Thoracic aorta (tissue), 2 donors: Measurements from ENCODE around the gene VAPB. TPM values are rescaled to one million over a fixed set of nuclear protein-coding genes. Genes with fewer than 3 reads are reported as not detected.

ENCODE experiments used
- ATAC-seq: fragments of 150-250 bp; one replicate; pipeline ENCODE4 v1.8.0; 2017; ENCODE audit warnings: low read depth; ENCODE audit not compliant: insufficient number of reproducible peaks, low FRiP score
- DNase-seq: peaks from one replicate; pipeline ENCODE4 v3.0.0-alpha.2; 2020; ENCODE audit warnings: low spot score
- H3K27ac ChIP-seq, 2 donors: fragments of 200-600 bp; sonication (generic); 1 replicate in 1 of 2; 2 replicates in 1 of 2; pipeline ENCODE4 v1.5.1; 2016; ENCODE audit warnings: mild to moderate bottlenecking in 2 of 2, moderate library complexity in 2 of 2
- H3K27me3 ChIP-seq: fragments of 200-600 bp; sonication (generic); replicated peaks from 2 replicates; pipeline ENCODE4 v1.6.0; 2016; ENCODE audit warnings: mild to moderate bottlenecking; ENCODE audit not compliant: insufficient read depth
- H3K36me3 ChIP-seq: fragments of 200-600 bp; sonication (generic); one replicate; pipeline ENCODE4 v1.5.1; 2016
- H3K4me1 ChIP-seq, 2 donors: fragments of 200-600 bp; sonication (generic); 1 replicate in 1 of 2; 2 replicates in 1 of 2; pipeline versions ENCODE4 v1.5.1 to v1.6.0; 2016; ENCODE audit warnings: low read depth in 2 of 2, mild to moderate bottlenecking in 1 of 2; ENCODE audit not compliant: control insufficient read depth in 1 of 2
- H3K4me3 ChIP-seq: fragments of 200-600 bp; sonication (generic); 2 replicates; pipeline ENCODE4 v1.5.1; 2016; ENCODE audit warnings: mild to moderate bottlenecking
- H3K9me3 ChIP-seq: fragments of 200-600 bp; sonication (generic); 2 replicates; pipeline ENCODE4 v1.5.1; 2016
- total RNA-seq, 2 donors: library from RNA; depleted of rRNA; stranded (reverse); fragments of >200 nt; gene quantifications; one replicate each; pipeline versions ENCODE4 v1.1.0 to v1.2.3, GENCODE V29; 2016
- TF ChIP-seq, protein P1 (sequence below): fragments of 200-600 bp; sonication (generic); IDR thresholded peaks from one replicate; pipeline ENCODE4 v1.5.1; 2019; ENCODE audit warnings: antibody characterized with exemption

VAPB gene
- total RNA-seq, 2 donors from 2014 or later: 21.5 to 32.8 TPM

DNA sequence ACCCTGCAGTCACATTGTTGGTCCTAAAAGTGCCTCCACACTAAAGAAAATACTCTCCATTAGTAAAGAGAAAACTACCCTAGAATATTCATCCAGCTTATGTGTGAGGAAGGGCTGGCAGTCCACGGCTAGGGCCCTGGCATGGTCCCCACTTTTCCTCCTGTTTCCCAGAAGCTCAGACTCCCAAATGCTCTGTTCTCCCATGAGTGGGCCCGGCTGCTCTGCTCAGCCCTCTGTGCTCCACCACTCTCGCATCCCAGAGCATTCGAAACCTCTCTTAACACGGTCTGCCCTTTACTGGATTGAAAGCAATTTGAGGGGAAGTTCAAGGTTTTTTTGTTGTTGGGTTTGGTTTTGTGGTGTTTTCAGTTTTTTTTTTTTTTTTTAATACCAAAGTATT is 64.4 kb downstream of the VAPB start:
- Histone ChIP-seq H3K27me3 (no peaks in the 10 kb centered on the region), H3K4me1 (no peaks in the 10 kb centered on the region), H3K36me3 (peaks cover 4% of the 10 kb centered on the region), H3K4me3 (no peak overlapping the region), H3K9me3 (no peaks in the 10 kb centered on the region), H3K27ac (no peak overlapping the region)
- no peak for DNase-seq
- TF ChIP-seq, protein P1, sequence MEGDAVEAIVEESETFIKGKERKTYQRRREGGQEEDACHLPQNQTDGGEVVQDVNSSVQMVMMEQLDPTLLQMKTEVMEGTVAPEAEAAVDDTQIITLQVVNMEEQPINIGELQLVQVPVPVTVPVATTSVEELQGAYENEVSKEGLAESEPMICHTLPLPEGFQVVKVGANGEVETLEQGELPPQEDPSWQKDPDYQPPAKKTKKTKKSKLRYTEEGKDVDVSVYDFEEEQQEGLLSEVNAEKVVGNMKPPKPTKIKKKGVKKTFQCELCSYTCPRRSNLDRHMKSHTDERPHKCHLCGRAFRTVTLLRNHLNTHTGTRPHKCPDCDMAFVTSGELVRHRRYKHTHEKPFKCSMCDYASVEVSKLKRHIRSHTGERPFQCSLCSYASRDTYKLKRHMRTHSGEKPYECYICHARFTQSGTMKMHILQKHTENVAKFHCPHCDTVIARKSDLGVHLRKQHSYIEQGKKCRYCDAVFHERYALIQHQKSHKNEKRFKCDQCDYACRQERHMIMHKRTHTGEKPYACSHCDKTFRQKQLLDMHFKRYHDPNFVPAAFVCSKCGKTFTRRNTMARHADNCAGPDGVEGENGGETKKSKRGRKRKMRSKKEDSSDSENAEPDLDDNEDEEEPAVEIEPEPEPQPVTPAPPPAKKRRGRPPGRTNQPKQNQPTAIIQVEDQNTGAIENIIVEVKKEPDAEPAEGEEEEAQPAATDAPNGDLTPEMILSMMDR: no peak
- ATAC-seq: no peak

DNA sequence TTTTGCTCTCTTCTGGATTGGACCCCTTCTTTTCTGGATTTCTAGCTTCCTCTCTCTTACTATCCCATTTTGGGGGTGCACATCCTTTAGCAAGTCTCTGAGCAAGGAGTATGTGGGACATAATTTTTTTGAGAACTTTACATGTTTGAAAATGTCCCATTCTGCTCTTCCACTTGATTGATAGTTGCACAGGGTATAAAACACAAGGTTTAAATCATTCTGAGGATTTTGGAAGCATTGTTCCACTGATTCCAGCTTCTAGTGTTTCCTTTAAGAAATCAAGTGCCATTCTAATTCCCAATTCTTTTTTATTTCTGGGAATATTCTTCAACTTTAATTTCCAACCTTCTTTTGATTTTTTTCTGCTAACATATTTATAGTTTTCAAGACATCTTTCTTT is 65.4 kb downstream of the VAPB start:
- ATAC-seq (no peak), DNase-seq (no peak)
- H3K4me3 ChIP-seq: no peak overlapping the region
- H3K27me3 ChIP-seq: no peaks in the 10 kb centered on the region
- H3K4me1 ChIP-seq: no peaks in the 10 kb centered on the region
- TF ChIP-seq, protein P1: no peak
- H3K9me3 ChIP-seq: no peaks in the 10 kb centered on the region
- peaks cover 4% of the 10 kb centered on the region for H3K36me3 ChIP-seq
- no peak overlapping the region for H3K27ac ChIP-seq

DNA sequence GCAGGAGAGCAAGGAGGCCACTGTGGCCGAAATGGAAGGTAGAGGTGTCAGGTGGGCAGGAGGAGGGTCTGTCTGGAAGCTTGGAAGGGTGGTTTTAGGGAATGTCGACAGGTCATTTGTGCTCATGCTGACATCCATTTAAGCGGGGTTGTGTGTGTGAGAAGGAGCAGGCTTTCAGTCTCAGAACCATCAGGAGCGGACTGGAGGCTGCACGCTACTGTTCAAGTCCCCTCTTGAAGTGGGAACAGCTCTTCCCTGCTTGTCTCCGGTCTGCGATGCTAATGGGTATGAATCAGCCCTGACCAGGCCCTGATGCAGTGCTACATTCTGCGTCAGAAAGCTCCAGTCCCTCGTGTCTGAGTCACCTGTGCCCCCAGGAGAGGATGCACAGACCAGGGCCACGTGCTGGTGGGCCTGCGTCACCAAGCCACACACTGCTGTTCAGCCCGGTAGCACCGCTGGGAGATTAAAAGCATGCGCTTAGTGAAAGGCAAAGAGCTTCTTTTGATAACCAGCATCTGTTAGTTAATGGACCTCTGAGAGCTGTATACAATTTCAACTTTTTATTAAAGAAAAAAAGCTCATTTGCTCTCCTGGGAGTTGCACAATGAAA is 68.2 kb downstream of the VAPB start:
- Histone ChIP-seq H3K27ac (no peak overlapping the region), H3K4me3 (no peak overlapping the region), H3K9me3 (no peaks in the 10 kb centered on the region), H3K4me1 (no peaks in the 10 kb centered on the region), H3K27me3 (no peaks in the 10 kb centered on the region), H3K36me3 (no peaks in the 10 kb centered on the region)
- DNase-seq: no peak
- TF ChIP-seq, protein P1: no peak
- no peak for ATAC-seq

DNA sequence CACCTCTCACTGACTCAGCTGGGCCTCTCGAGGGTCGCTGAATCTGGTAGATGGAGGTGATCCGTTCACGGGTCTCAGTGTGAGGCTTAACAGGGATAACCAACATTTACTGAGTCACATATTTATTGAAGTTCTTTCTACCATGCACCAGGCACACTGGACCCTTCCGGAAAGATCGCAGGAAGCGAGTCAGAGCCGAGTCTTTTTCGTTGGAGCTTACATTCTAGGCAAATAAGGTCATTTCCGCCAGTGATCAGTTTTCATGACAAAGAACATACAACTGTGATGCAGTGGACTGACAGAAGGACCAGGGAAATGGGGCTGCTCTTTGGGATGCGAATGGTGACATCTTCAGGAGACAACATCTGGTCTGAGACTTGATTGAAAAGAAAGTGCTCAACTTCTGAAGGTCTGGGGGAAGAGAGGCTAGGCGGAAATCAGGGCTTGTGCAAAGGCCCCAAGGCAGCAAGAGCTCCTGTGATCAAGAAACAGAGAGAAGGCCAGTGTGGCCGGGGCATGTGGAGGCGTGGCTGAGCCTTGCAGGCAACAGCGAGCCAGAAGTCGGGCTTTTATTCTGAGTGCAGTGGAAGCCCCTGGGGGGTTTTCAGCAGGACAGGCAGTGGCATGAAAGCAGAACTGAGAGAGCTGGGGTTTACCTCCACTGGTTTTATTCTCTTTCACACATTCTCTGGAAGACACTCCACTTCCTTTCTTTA is 69.5 kb downstream of the VAPB start:
- no peak for ATAC-seq
- Histone ChIP-seq H3K4me1 (no peaks in the 10 kb centered on the region), H3K4me3 (no peak overlapping the region), H3K27me3 (no peaks in the 10 kb centered on the region), H3K9me3 (no peaks in the 10 kb centered on the region), H3K27ac (no peak overlapping the region), H3K36me3 (no peaks in the 10 kb centered on the region)
- no peak for DNase-seq
- TF ChIP-seq, protein P1: no peak

DNA sequence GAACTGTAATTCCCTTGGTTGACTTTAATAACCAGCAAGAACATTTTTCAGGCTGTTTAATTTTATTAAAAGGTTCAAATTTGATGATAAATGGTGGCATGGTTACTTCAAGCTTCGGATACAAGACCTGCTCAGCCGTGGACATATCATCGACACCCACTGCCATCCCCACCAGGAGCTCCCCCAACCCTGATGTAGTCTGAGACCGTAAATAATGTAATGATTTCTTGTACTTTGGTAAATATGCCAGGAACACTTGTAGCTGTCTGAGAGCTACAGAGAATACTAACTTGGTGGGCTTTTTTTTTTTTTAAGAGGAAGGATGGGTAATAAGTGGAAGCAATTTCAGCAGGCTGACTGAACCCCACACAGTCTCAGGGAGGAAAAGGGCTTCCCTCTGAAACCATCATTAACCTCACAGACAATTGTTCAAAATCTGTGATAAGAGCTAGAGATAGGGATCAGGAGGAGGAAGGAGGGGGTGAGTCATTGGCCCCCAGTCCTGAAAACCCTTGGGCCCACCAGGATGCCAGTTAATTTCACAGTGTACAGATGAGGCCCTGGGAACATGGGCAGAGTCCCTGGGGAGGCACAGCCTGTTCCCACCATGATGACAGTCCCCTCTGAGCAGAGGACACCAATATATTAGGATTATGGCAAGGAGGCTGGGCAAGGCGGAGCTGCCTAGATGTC is 70.2 kb downstream of the VAPB start:
- no peaks in the 10 kb centered on the region for H3K27me3 ChIP-seq
- H3K4me1 ChIP-seq: no peaks in the 10 kb centered on the region
- no peak for ATAC-seq
- H3K4me3 ChIP-seq: no peak overlapping the region
- no peaks in the 10 kb centered on the region for H3K9me3 ChIP-seq
- TF ChIP-seq, protein P1: no peak
- no peak for DNase-seq
- no peak overlapping the region for H3K27ac ChIP-seq
- no peaks in the 10 kb centered on the region for H3K36me3 ChIP-seq
